ENCODE data around the gene SOST. TPM values are rescaled to one million over a fixed set of nuclear protein-coding genes. Genes with fewer than 3 reads are reported as not detected.

The SOST gene
- total and polyA plus RNA-seq, 2 donors (not counting 3 experiments of a cell fraction or from before 2014, with no cell fraction given), result not detected

Other genes with a start within 250 kb of the SOST start
- 32.2 and 39.4 TPM in 2 replicates for gene ETV4, start 212.5 kb downstream of the SOST start, total RNA-seq
- gene ETV4, start 212.5 kb downstream of the SOST start, polyA plus RNA-seq, result 5.5 and 7.3 TPM in 2 replicates
- 0.14 TPM in 1 of 2 replicates, not detected in the other for gene MEOX1, start 96.9 kb downstream of the SOST start, total RNA-seq
- 0.05 and 0.06 TPM in 2 replicates for gene MEOX1, start 96.9 kb downstream of the SOST start, polyA plus RNA-seq
- gene DUSP3, start 20.2 kb upstream of the SOST start, total RNA-seq, result 51.4 and 57.7 TPM in 2 replicates
- 46.8 and 55.2 TPM in 2 replicates for gene DUSP3, start 20.2 kb upstream of the SOST start, polyA plus RNA-seq
- gene CFAP97D1, start 21.6 kb upstream of the SOST start, total RNA-seq, result not detected in 2 replicates
- not detected in 2 replicates for gene CFAP97D1, start 21.6 kb upstream of the SOST start, polyA plus RNA-seq
- 10.8 and 11.3 TPM in 2 replicates for gene MPP3, start 74.4 kb upstream of the SOST start, total RNA-seq
- 5.4 and 6.1 TPM in 2 replicates for gene MPP3, start 74.4 kb upstream of the SOST start, polyA plus RNA-seq
- gene CD300LG, start 88.4 kb upstream of the SOST start, total RNA-seq, result not detected in 2 replicates
- not detected in 2 replicates for gene CD300LG, start 88.4 kb upstream of the SOST start, polyA plus RNA-seq
- gene MPP2, start 148.7 kb upstream of the SOST start, total RNA-seq, result 1.2 and 1.6 TPM in 2 replicates
- gene MPP2, start 148.7 kb upstream of the SOST start, polyA plus RNA-seq, result 1.2 and 1.4 TPM in 2 replicates
- not detected in 2 replicates for gene PPY, start 183.7 kb upstream of the SOST start, total RNA-seq
- not detected in 2 replicates for gene PPY, start 183.7 kb upstream of the SOST start, polyA plus RNA-seq
- gene PYY, start 195.1 kb upstream of the SOST start, total RNA-seq, result not detected in 2 replicates
- gene PYY, start 195.1 kb upstream of the SOST start, polyA plus RNA-seq, result 0.14 TPM in 1 of 2 replicates, not detected in the other
- 5.8 and 6.1 TPM in 2 replicates for gene NAGS, start 245.8 kb upstream of the SOST start, total RNA-seq
- 3.3 and 3.7 TPM in 2 replicates for gene NAGS, start 245.8 kb upstream of the SOST start, polyA plus RNA-seq